GM19023 (cell line): ENCODE data around the gene ENPP1.

ENCODE experiments used
- ATAC-seq: cut with Tn5 transposase; IDR thresholded peaks from one replicate; pipeline ENCODE4 v1.9.1; 2021; ENCODE audit warnings: mild to moderate bottlenecking, moderate library complexity; ENCODE audit not compliant: unreplicated experiment

The ENPP1 gene

DNA sequence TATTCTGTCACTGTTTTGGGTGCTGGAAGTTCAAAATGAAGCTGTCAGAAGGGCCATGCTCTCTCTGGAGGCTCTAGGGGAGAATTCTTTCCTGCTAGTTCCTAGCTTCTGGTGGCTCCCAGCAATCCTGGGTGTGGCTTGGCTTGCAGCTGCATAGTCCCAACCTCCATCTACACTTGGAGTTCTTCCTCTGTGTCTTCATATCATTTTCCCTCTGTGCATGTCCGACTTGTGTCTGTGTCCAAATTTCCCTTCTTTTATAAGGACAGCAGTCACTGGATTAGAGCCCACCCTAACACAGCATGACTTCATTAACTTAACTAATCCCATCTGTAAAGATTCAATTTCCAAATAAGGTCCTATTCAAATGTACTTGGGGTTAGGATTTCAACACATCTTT is 23.3 kb upstream of the ENPP1 start:
- ATAC-seq = no peak

DNA sequence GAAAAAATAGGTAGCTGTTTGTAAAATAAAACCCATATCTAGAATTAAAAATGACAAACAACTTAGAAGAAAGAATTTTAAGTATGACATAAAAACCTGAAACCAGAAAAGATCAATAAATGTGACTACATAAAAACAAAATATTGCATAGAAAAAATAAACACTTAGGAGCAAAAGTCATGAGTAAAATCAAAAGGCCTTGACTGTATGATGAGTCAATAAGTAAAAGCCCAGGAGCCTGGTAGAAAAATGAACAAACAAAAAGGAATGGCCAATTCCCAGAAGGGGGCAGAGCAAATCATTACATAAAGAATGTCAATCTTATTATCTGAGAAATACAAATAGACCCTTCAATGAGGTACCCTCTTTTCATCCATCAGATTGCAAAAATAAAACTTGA is 20.7 kb upstream of the ENPP1 start:
- no peak for ATAC-seq

- ATAC-seq = no peak
Measured at GRCh38 chr6:131787766-131788712, 19.8 kb upstream of the ENPP1 start.

DNA sequence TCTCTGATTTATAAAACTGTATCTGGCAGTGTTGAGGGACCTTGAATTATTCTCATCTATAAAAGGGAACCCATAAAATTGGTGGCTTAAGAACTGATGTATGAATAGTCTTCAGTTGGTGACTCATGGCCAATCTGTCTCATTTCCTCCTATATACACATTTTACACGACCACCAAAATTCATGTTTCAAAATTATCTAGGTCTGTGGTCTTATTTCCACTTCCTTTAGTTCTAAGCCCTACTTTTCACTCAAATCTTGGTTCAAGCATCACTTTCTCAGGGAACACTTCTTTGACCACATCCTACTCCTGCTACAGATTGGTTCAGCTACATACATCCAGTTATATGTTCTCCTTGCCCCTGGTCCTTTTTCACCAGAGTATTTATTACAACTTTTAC is 18.6 kb upstream of the ENPP1 start:
- ATAC-seq = no peak

DNA sequence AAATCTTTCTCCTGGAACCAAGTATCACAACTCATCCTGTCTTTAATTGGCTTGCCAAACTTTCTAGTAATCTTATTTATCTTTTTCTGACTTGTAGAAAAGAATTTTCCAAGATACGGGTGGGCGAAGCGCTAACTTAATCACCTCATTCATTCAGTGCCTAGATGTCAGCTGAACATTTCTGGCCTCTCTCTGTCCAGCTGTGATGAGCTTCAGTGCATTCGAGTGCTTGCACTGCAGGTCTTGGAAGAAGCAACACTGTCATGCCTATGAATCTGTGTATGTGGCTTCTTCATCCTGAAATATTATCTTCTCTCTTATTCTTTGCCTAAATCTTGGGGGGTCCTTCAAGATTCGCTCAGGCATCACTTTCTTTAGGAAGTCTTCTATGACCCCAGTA is 16.3 kb upstream of the ENPP1 start:
- ATAC-seq = no peak

- ATAC-seq = no peak
Measured at GRCh38 chr6:131792091-131792496, 15.7 kb upstream of the ENPP1 start.

DNA sequence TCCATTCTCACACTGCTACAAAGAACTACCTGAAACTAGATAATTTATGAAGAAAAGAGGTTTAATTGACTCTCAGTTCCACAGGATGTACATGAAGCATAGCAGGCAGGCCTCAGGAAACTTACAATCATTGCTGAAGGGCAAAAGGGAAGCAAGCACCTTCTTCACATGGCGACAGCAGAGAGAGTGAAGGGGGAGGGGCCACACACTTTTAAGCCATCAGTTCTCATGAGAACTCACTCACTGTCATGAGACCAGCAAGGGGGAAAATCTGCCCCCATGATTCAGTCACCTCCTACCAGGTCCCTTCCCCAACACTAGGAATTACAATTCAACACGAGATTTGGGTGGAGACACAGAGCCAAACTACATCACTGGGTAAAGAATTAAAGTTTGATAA is 12.5 kb upstream of the ENPP1 start:
- no peak for ATAC-seq

DNA sequence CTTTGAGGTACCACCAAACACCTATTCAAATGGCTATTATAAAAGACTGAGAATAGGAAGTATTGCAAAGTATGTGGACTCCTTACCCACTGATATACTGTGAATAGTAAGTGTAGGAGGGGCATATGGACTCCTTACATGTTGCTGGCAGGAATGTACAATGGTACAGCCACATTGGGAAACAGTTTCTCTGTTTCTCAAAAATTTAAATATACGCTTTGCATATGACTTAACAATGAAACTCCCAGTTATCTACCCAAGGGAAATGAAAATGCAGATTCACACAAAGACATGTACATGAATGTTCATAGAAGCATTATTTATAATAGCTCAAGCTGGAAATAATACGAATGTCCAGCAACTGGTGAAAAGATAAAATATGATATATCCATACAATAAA is 5.5 kb upstream of the ENPP1 start:
- ATAC-seq = no peak

GRCh38 chr6:131803007-131803769 is 4.6 kb upstream of the ENPP1 start:
- no peak for ATAC-seq

GRCh38 chr6:131804131-131804530 is 3.7 kb upstream of the ENPP1 start:
- no peak for ATAC-seq

DNA sequence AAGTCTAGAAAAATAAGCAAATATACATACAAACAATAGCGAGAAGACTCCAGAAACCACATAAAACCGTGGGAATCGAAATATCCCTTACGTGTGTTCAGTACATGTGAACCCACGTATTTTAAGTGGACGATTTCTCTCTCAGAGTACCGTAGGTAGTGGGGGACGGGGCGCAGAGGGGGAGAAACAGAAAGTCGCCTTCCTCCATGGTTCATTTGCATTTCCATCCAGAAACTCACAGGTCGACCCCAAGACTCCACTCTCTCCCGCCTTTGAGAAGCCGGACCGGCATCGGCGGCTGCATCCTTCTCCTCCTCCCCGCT is 538 bp upstream of the ENPP1 start:
- ATAC-seq = no peak

DNA sequence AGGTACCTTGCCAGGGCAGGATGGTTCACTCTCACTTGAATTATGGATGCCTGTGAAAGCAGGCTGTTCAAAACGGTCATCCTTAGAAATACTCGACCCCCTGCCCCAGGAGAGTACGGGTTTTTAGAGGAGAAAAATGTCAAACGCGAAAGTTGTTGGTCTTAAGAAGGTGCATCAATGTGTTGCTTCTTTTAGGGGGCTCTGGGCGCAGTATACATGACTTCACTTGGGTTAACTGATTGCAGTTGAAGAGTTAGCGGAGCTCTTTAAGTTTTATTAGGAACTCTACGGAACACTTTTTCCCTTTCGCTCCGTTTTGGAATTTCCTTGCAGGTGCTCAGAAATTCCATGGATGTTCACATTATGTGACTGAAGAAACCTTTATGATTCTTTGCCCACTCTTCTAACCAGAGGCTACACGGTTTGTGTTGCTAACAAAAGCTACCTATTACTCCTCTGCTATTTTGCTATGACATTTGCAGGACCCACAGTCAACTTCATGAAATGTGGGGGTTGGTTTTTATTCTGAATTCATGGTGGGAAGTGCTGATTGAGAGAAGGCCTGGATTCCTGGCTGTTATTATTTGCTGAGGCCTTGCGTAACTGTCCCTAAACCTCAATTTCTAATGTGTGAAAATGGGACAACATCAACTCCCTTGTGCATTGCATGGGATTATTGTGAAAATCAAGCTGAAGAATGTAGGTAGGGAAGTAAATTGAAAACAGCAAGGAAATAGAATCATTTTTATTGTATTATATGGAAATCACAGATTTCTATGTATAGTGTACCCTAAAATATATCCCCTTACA is 845 bp downstream of the ENPP1 start:
- no peak for ATAC-seq

GRCh38 chr6:131811500-131811899 is 3.7 kb downstream of the ENPP1 start:
- ATAC-seq = no peak

GRCh38 chr6:131813991-131814390 is 6.2 kb downstream of the ENPP1 start:
- no peak for ATAC-seq

DNA sequence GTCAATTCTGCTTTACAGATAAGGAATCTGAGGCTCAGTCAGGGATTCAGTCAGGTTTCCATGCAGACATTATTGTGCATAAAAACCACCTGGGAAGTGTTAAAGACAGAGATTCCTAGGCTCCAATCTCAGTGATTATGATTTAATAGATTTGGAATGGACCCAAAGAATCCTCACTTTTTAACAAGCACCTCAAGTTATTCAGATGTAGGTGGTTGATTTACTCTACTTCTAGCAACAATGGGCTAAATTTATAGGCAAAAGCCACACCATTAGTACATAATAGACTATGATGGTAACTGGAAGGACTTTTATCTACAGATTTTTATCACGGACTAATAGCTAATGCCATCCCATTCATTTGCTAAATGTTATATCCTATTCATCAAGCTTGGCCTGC is 9.0 kb downstream of the ENPP1 start:
- ATAC-seq = no peak

- peak; percentile 50 for ATAC-seq
Measured at GRCh38 chr6:131819572-131820124, 11.8 kb downstream of the ENPP1 start.

- ATAC-seq = no peak
Measured at GRCh38 chr6:131821010-131821807, 13.4 kb downstream of the ENPP1 start.

DNA sequence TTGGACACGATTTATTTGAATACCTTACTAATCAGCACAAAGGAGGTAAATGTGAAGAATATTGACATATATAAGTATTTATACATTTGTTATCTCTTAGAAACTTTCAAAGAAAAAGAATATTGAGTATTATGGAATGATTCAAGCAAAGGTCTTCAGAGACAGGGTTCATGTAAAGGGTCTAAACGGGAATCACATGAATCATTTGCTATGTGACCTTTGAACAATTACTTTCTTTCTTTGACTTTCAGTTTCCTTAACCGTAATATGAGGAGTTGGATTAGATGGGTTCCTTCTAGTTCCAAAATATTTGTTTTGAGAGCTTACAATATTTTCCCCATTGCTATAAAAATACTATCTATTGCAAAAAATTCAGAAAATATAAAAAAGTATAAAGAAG is 14.3 kb downstream of the ENPP1 start:
- ATAC-seq = no peak

DNA sequence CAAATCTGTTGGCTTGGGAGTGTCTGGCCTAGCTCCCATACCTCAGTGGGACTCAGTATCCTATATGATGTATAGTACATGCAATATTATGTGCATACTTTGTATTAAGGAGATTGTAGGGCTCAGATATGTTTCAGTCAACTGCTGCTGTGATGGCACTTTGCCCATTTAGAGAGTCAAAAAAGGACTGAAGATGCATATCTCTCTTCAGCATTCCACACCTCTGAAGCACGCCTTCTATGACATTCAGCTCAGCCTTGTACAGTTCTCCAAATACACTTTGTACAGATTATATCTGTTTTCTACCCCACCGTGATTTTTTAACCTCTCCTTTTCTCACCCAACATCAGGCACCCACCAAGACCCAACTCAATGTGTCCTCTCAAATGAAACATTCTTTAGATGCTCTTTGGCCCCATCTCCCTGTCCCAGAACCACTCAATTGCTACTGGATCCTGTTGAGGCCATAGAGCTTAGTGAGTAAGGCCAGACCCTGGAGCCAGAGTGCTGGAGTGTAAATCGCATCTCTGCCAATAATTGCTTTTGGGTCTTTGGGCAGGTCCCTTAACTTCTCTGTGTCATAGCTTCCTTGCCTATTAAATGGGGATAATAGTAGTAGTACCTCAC is 15.6 kb downstream of the ENPP1 start:
- no peak for ATAC-seq

DNA sequence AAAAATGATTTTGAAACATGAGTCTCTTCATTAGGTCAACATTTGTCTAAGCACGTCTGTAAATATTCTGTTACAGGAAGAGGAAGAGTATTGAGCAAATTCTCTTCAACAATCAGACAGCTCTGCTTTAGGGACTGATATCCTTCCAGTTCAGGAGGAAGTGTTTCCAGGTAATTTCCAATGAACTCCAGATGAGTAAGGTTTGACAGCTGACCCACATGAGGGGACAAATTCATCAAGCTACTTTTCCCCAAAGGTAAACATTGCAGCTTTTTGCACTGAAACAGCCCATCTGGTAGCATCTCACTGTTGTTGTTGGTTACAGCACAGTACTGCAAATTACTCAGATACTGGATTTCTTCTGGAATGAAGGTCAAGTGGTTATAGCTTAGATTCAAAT is 18.1 kb downstream of the ENPP1 start:
- ATAC-seq = no peak
